NK-92 (cell line): ENCODE measurements around the gene ERFL.

Experiments
- DNase-seq: peaks from one replicate; lab custom pipeline; 2025; ENCODE audit not compliant: unreplicated experiment; lab: John Stamatoyannopoulos, UW

ERFL gene

DNA sequence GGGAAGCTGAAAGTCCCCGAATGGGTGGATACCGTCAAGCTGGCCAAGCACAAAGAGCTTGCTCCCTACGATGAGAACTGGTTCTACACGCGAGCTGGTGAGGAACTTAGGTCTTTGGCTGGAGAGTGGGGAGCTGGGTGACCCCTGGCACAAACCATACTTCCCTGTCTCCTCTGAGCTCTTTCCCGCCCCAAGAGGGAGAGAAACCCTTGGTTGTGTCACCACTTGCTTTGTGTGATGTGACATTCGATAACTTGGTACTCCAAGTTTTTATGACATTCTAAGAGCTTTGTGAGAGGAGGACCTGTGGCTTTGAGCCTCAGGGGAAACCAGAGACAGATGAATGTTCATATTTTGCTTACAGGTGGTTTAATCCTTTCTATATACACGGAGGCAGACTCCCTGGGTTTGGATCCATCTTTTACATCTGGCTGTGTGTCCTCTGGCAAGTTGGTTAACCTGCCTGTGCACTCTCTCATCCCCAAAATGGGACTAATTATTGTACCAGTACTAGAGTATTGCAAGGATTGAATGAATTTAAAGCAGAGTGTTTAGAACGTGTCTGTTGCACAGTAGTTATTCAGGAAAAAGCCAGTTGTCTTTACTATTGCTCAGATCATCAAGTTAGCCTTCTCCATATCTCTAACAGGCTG is 67.0 kb downstream of the ERFL start:
- DNase-seq, result no peak

DNA sequence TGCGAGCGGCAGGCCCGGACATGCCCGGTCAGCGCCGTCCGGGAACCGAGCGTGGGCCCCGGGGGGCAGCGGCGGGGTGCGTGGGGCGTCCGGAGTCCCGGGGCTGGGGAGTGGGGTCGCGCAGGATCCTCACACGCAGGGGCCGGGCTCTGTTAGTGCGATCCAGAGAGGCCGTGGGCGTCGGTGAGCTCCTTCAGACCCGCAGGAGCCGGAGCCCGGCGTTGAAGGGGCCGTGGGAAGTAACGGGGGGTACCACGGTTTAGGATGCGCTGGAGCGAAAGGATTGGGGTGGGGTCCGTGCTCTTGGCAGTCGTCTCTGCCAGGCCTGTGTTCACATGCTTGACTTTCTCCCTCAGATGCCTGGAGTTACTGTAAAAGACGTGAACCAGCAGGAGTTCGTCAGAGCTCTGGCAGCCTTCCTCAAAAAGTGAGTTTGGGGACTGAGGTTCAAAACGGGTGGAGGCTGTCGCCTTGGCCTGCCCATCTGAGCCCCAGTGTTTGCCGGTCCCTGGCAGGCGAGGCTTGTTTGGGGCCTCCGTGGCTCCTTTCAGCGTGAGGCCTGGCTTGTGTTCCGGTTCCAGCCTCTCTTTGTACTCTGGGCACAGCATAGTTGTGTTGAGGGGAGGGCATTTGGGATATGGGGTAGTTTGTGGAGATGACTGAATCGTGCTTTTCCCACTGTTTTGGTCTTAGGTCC is 67.7 kb downstream of the ERFL start:
- DNase-seq, result no peak

DNA sequence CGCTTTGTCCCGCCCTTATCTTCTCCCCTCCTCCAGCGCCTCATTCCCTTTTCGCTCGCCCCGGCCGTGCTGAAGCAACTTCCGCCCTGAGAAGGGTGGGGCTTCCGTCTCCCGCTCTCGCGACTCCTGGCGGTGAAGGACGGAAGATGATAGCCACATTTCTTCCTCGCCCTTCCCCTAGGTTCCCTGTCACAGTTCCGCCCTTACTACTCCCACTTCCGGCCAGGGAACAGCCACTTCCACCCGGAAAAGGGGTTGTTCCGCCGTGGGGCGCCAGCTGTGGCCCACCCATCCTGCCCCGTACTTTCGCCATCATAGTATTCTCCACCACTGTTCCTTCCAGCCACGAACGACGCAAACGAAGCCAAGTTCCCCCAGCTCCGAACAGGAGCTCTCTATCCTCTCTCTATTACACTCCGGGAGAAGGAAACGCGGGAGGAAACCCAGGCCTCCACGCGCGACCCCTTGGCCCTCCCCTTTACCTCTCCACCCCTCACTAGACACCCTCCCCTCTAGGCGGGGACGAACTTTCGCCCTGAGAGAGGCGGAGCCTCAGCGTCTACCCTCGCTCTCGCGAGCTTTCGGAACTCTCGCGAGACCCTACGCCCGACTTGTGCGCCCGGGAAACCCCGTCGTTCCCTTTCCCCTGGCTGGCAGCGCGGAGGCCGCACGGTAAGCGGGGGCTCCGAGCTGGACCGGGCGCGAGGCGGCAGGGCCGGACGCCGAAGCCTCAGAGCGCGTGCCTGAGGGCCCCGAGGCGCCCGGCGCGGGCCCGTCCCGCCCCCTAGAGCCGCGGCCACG is 68.4 kb downstream of the ERFL start, which contains the start of gene RPS19:
Gene RPS19 (plus strand): TSS at position 638 of the 801 bp plus-strand sequence. CDS start 520 bp downstream, outside the sequence.
- DNase-seq, result peak; percentile 86

DNA sequence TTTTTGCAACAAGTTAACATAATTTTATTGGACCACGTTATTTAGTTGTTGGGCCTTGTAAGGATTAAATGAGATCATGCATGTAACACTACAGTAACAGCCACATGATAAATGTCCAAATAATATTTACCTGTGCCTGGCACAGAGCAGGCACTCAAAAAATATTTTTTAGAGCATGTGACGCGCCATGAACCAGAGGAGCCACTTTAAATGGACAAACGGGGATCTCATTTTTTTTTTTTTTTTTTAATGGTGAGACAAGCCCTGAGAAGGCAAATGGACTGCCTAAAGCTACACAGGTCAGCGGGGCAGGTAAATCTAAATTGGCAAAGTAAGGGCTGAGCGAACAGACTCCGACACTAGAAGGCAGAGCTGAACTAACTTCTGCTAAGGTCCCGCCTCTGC is 69.0 kb downstream of the ERFL start:
- no peak for DNase-seq
